WTC11 (cell line): Measurements from ENCODE around the gene FUT7.

ENCODE experiments used
- CTCF ChIP-seq: fragments of 200-600 bp; IDR thresholded peaks from 2 replicates; pipeline ENCODE4 v1.8.0; 2022; ENCODE audit warnings: antibody characterized with exemption
- MYBL2 ChIP-seq: sonication (generic); formaldehyde crosslinking; IDR thresholded peaks from 2 replicates; pipeline ENCODE4 v1.8.1; 2023; ENCODE audit warnings: mild to moderate bottlenecking, moderate library complexity, missing genetic modification reagents
- ZNF281 ChIP-seq: sonication (generic); formaldehyde crosslinking; IDR thresholded peaks from 2 replicates; pipeline ENCODE4 v1.8.0; 2023; ENCODE audit warnings: mild to moderate bottlenecking, missing genetic modification reagents
- ZNF396 ChIP-seq: fragments of 250-450 bp; sonication (Bioruptor Pico); IDR thresholded peaks from 2 replicates; pipeline ENCODE4 v1.8.0; 2021; ENCODE audit warnings: mild to moderate bottlenecking, moderate library complexity, borderline replicate concordance

- TF ChIP-seq ZNF281 (CRISPR knock-in tag) (no peak), CTCF (no peak), MYBL2 (CRISPR knock-in tag) (no peak), ZNF396 (no peak)
These were observed 30.5 kb upstream of the FUT7 start for GRCh38 chr9:137062384-137062783.
